H9 (cell line): Measurements from ENCODE around the gene PPARGC1A. TPM values are rescaled to one million over a fixed set of nuclear protein-coding genes. Genes with fewer than 3 reads are reported as not detected.

ENCODE experiments used
- DNase-seq: peaks from one replicate; pipeline ENCODE4 v3.0.0-alpha.2; 2017
- H2AFZ ChIP-seq: one replicate; pipeline ENCODE4 v1.6.1; 2013; ENCODE audit warnings: mild to moderate bottlenecking, low read length, control low read depth, moderate library complexity
- H2AK5ac ChIP-seq: 2 replicates; pipeline ENCODE4 v1.6.1; 2013; ENCODE audit warnings: low read length, control low read depth, mixed read lengths; ENCODE audit not compliant: insufficient read length
- H2BK120ac ChIP-seq: one replicate; pipeline ENCODE4 v1.6.1; 2013; ENCODE audit warnings: low read depth, mild to moderate bottlenecking, low read length, control low read depth, inconsistent platforms; ENCODE audit not compliant: poor library complexity, severe bottlenecking
- H2BK12ac ChIP-seq: 2 replicates; pipeline ENCODE4 v1.6.1; 2013; ENCODE audit warnings: low read length, control low read depth, mixed read lengths, low read depth; ENCODE audit not compliant: insufficient read length
- H2BK15ac ChIP-seq: 2 replicates; pipeline ENCODE4 v1.6.1; 2013; ENCODE audit warnings: low read depth, low read length, control low read depth
- H2BK20ac ChIP-seq: one replicate; pipeline ENCODE4 v1.6.1; 2013; ENCODE audit warnings: low read depth, mild to moderate bottlenecking, low read length, control low read depth, inconsistent platforms; ENCODE audit not compliant: poor library complexity, severe bottlenecking
- H2BK5ac ChIP-seq: 2 replicates; pipeline ENCODE4 v1.6.1; 2013; ENCODE audit warnings: low read length, control low read depth, mixed read lengths; ENCODE audit not compliant: insufficient read length
- H3K14ac ChIP-seq: 2 replicates; pipeline ENCODE4 v1.6.1; 2013; ENCODE audit warnings: low read length, control low read depth; ENCODE audit not compliant: insufficient read depth
- H3K18ac ChIP-seq: 2 replicates; pipeline ENCODE4 v1.6.1; 2013; ENCODE audit warnings: low read depth, mild to moderate bottlenecking, mixed read lengths, low read length, control low read depth; ENCODE audit not compliant: insufficient read length
- H3K23ac ChIP-seq: 2 replicates; pipeline ENCODE4 v1.6.1; 2013; ENCODE audit warnings: low read length, control low read depth, mixed read lengths, low read depth; ENCODE audit not compliant: insufficient read length
- H3K23me2 ChIP-seq: 2 replicates; pipeline ENCODE4 v1.6.1; 2013; ENCODE audit warnings: low read depth, mild to moderate bottlenecking, mixed read lengths, low read length, control low read depth; ENCODE audit not compliant: insufficient read length, poor library complexity, severe bottlenecking
- H3K27ac ChIP-seq: 2 replicates; pipeline ENCODE4 v1.5.1; 2013; ENCODE audit warnings: low read length, control low read depth, mixed read lengths, low read depth; ENCODE audit not compliant: insufficient read length
- H3K27me3 ChIP-seq: 2 replicates; pipeline ENCODE4 v1.6.1; 2013; ENCODE audit warnings: low read length, control low read depth, inconsistent platforms; ENCODE audit not compliant: insufficient read depth
- H3K4ac ChIP-seq: 2 replicates; pipeline ENCODE4 v1.6.1; 2013; ENCODE audit warnings: low read depth, mild to moderate bottlenecking, control low read depth, inconsistent platforms, low read length, moderate library complexity
- H3K4me1 ChIP-seq: 2 replicates; pipeline ENCODE4 v1.6.1; 2013; ENCODE audit warnings: low read length, control low read depth, inconsistent platforms; ENCODE audit not compliant: insufficient read depth
- H3K4me2 ChIP-seq: 2 replicates; pipeline ENCODE4 v1.6.1; 2013; ENCODE audit warnings: low read length, control low read depth, mixed read lengths; ENCODE audit not compliant: insufficient read length, insufficient read depth
- H3K56ac ChIP-seq: 2 replicates; pipeline ENCODE4 v1.6.1; 2013; ENCODE audit warnings: low read depth, mild to moderate bottlenecking, mixed read lengths, low read length, control low read depth; ENCODE audit not compliant: insufficient read length
- H3K79me1 ChIP-seq: 2 replicates; pipeline ENCODE4 v1.6.1; 2013; ENCODE audit warnings: low read depth, mild to moderate bottlenecking, moderate library complexity, low read length, control low read depth, inconsistent platforms; ENCODE audit not compliant: insufficient read depth, poor library complexity, severe bottlenecking
- H3K79me2 ChIP-seq: 2 replicates; pipeline ENCODE4 v1.6.1; 2013; ENCODE audit warnings: low read length, control low read depth, inconsistent platforms; ENCODE audit not compliant: insufficient read depth
- H3K9ac ChIP-seq: 2 replicates; pipeline ENCODE4 v1.6.1; 2013; ENCODE audit warnings: low read length, control low read depth, mixed read lengths; ENCODE audit not compliant: insufficient read length; ENCODE audit errors: extremely low read depth
- H3K9me3 ChIP-seq: one replicate; pipeline ENCODE4 v1.6.1; 2013; ENCODE audit warnings: low read depth, low read length, inconsistent platforms; ENCODE audit not compliant: control insufficient read depth
- H3T11ph ChIP-seq: one replicate; pipeline ENCODE4 v1.6.1; 2013; ENCODE audit warnings: mild to moderate bottlenecking, low read length, control low read depth, inconsistent platforms
- H4K20me1 ChIP-seq: one replicate; pipeline ENCODE4 v1.6.1; 2013; ENCODE audit not compliant: control insufficient read depth, insufficient read length, insufficient read depth
- H4K5ac ChIP-seq: 2 replicates; pipeline ENCODE4 v1.6.1; 2013; ENCODE audit warnings: low read depth, mild to moderate bottlenecking, mixed read lengths, low read length, control low read depth; ENCODE audit not compliant: insufficient read length
- H4K8ac ChIP-seq: replicated peaks from 2 replicates; pipeline ENCODE4 v1.6.1; 2013; ENCODE audit warnings: low read length, control low read depth, mixed read lengths, low read depth; ENCODE audit not compliant: insufficient read length
- H4K91ac ChIP-seq: 2 replicates; pipeline ENCODE4 v1.6.1; 2013; ENCODE audit warnings: low read depth, mild to moderate bottlenecking, moderate library complexity, mixed read lengths, low read length, control low read depth; ENCODE audit not compliant: insufficient read length
- H3K27ac Mint-ChIP-seq, 3 experiments: 2 replicates in 2 of 3; 3 replicates in 1 of 3; pipeline ENCODE4 v1.8.0; 2020 to 2021; ENCODE audit warnings: mixed read lengths in 3 of 3, mild to moderate bottlenecking in 1 of 3, moderate library complexity in 1 of 3
- H3K27me3 Mint-ChIP-seq: 2 replicates; pipeline ENCODE4 v1.8.0; 2021; ENCODE audit warnings: low read depth, mild to moderate bottlenecking, moderate library complexity, mixed read lengths
- H3K36me3 Mint-ChIP-seq, 3 experiments: 2 replicates in 2 of 3; 3 replicates in 1 of 3; pipeline ENCODE4 v1.8.0; 2020 to 2021; ENCODE audit warnings: low read depth in 3 of 3, mixed read lengths in 3 of 3; ENCODE audit not compliant: insufficient read depth in 1 of 3
- H3K4me1 Mint-ChIP-seq, 2 experiments: 2 replicates each; pipeline ENCODE4 v1.8.0; 2020; ENCODE audit warnings: mixed read lengths in 2 of 2
- H3K4me3 Mint-ChIP-seq, 2 experiments: 2 replicates in 1 of 2; 3 replicates in 1 of 2; pipeline ENCODE4 v1.8.0; 2020 to 2021; ENCODE audit warnings: mild to moderate bottlenecking in 2 of 2, mixed read lengths in 2 of 2, moderate library complexity in 1 of 2
- H3K9me3 Mint-ChIP-seq, 2 experiments: 2 replicates in 1 of 2; 3 replicates in 1 of 2; pipeline ENCODE4 v1.8.0; 2020; ENCODE audit warnings: mild to moderate bottlenecking in 2 of 2, mixed read lengths in 2 of 2, moderate library complexity in 1 of 2
- WGBS: extraction: QIAGEN DNeasy Blood & Tissue Kit; methylation state at CpG from one replicate; pipeline ENCODE4 v1.1.7; 2013; ENCODE audit warnings: missing lambda C conversion rate, low lambda C conversion rate, mixed read lengths; ENCODE audit not compliant: insufficient read length; ENCODE audit errors: extremely low coverage; 5-methylcytosine and 5-hydroxymethylcytosine counted together
- total RNA-seq: library from RNA; stranded (reverse); gene quantifications from 2 replicates; pipeline ENCODE4 v1.2.1, GENCODE V29; 2021
- TF ChIP-seq, protein P1 (sequence below): fragments of 200-600 bp; sonication (generic); conservative IDR thresholded peaks from 3 replicates; pipeline ENCODE4 v1.8.0; 2021; ENCODE audit warnings: antibody characterized with exemption, mild to moderate bottlenecking

Gene PPARGC1A
- total RNA-seq, 1 experiment from 2014 or later: 1.7 TPM

DNA sequence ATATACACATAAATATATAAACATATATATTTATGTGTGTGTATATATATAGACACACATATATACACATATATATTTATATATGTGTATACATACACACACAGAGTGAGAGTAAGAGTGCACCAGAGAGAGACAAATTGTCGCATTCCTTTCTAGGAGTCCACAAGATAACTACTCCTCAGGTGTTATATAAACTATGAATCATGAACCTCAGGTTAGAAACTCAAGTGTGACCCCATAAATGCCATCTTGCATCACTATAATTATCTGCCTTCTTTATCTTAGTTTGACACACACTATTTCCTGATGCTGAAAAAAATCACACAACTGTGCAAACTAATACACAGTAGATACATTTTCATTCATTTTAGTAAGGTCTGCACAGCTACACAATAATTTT lies 135.2 kb downstream of the PPARGC1A start:
- Mint-ChIP-seq H3K4me1 (peaks cover 0 to 5% of the 10 kb centered on the region in 2 experiments; a peak in 2 of 4 replicates), H3K27ac (no peak overlapping the region), H3K36me3 (no peaks in the 10 kb centered on the region), H3K9me3 (peaks cover 0 to under 1% of the 10 kb centered on the region in 2 experiments; a peak in 1 of 5 replicates), H3K4me3 (no peak overlapping the region), H3K27me3 (no peaks in the 10 kb centered on the region)
- Histone ChIP-seq H2BK120ac (no peak overlapping the region), H3K79me1 (no peaks in the 10 kb centered on the region), H3K23me2 (no peaks in the 10 kb centered on the region), H3K27me3 (no peaks in the 10 kb centered on the region), H2AK5ac (no peak overlapping the region), H2BK15ac (no peak overlapping the region), H3K4me2 (no peak overlapping the region), H4K91ac (no peak overlapping the region), H4K20me1 (no peaks in the 10 kb centered on the region), H2BK20ac (no peak overlapping the region), H3K23ac (no peak overlapping the region), H3K27ac (no peak overlapping the region), H3K56ac (no peak overlapping the region), H3K14ac (no peak overlapping the region), H2BK5ac (no peak overlapping the region), H3K9ac (no peak overlapping the region), H3K4me1 (no peaks in the 10 kb centered on the region), H2BK12ac (no peak overlapping the region), H4K5ac (no peak overlapping the region), H2AFZ (no peak overlapping the region), H3T11ph (no peak overlapping the region), H3K9me3 (no peaks in the 10 kb centered on the region), H4K8ac (no peak overlapping the region), H3K18ac (no peak overlapping the region), H3K79me2 (no peaks in the 10 kb centered on the region), H3K4ac (no peak overlapping the region)
- TF ChIP-seq, protein P1, sequence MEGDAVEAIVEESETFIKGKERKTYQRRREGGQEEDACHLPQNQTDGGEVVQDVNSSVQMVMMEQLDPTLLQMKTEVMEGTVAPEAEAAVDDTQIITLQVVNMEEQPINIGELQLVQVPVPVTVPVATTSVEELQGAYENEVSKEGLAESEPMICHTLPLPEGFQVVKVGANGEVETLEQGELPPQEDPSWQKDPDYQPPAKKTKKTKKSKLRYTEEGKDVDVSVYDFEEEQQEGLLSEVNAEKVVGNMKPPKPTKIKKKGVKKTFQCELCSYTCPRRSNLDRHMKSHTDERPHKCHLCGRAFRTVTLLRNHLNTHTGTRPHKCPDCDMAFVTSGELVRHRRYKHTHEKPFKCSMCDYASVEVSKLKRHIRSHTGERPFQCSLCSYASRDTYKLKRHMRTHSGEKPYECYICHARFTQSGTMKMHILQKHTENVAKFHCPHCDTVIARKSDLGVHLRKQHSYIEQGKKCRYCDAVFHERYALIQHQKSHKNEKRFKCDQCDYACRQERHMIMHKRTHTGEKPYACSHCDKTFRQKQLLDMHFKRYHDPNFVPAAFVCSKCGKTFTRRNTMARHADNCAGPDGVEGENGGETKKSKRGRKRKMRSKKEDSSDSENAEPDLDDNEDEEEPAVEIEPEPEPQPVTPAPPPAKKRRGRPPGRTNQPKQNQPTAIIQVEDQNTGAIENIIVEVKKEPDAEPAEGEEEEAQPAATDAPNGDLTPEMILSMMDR: no peak
- no CpG with 5 or more reads among the region's 1 CpG for whole genome bisulfite sequencing
- DNase-seq: no peak
